ES-I3 (cell line): ENCODE data around the gene DYRK2.

ENCODE experiments used
- H3K36me3 ChIP-seq: 2 replicates; pipeline ENCODE4 v1.6.1; 2013; ENCODE audit warnings: mild to moderate bottlenecking, low read length, control low read depth, moderate library complexity; ENCODE audit not compliant: insufficient read depth
- H3K4me1 ChIP-seq: 2 replicates; pipeline ENCODE4 v1.6.1; 2013; ENCODE audit warnings: mild to moderate bottlenecking, control low read depth, low read length; ENCODE audit not compliant: insufficient read depth
- H3K9ac ChIP-seq: 2 replicates; pipeline ENCODE4 v1.6.1; 2013; ENCODE audit warnings: low read depth, mild to moderate bottlenecking, low read length, moderate library complexity
- H3K9me3 ChIP-seq: 2 replicates; pipeline ENCODE4 v1.6.1; 2013; ENCODE audit warnings: mild to moderate bottlenecking, low read length, moderate library complexity; ENCODE audit not compliant: control insufficient read depth, insufficient read depth

Gene DYRK2

DNA sequence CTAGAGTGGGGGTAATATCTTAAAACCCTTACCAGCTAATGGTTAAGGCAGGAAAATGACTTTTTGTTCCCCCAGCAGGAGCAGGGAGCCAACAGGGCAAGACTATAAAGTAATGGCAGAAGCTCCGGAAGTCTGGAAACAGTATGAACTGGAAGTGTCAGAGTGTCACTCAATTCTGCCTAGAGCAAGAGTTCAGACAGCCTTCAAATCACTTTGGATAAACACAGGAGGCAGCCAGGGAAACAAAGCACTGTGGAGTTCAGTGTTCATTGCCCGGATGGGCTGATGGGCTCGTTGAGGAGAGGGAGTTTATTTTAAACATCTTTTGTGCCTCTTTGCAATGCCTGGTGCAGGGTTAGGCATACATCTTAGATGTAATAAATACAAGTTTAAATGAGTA, 16.5 kb upstream of the DYRK2 start:
- peaks cover 34% of the 10 kb centered on the region; the same call in 1 of the 2 replicates for H3K4me1 ChIP-seq
- H3K36me3 ChIP-seq, result no peaks in the 10 kb centered on the region
- no peaks in the 10 kb centered on the region for H3K9me3 ChIP-seq
- H3K9ac ChIP-seq, result no peak overlapping the region

DNA sequence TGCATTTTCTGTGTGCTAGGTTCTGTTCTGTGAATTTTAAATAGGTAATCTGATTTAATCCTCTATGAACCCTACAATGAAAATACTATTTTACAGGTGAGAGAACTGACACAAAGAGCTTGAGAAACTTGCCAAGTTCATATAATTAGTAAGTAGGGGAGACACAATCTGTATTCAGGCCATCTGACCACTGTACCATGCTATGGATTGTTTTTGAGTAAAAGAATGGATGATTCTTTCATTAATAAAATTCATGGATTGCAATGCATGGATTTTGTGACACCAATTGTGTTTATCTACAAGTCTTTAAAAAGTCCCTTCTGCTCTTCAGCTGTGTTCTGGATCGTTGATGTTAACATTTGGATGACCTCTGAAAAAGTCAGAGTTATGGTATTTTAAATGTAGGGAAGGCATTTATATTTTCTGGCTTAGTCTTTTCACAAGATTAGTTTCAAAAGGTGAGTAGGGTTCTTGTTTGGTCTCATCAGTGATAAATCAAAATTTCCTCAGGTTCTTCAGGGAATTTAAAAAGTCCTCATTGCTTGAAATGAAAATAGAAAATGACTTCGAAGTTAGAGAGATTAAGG, 15.4 kb upstream of the DYRK2 start:
- H3K36me3 ChIP-seq, result no peaks in the 10 kb centered on the region
- H3K9ac ChIP-seq, result no peak overlapping the region
- H3K9me3 ChIP-seq, result no peaks in the 10 kb centered on the region
- H3K4me1 ChIP-seq, result peaks cover 34% of the 10 kb centered on the region; the same call in 1 of the 2 replicates

DNA sequence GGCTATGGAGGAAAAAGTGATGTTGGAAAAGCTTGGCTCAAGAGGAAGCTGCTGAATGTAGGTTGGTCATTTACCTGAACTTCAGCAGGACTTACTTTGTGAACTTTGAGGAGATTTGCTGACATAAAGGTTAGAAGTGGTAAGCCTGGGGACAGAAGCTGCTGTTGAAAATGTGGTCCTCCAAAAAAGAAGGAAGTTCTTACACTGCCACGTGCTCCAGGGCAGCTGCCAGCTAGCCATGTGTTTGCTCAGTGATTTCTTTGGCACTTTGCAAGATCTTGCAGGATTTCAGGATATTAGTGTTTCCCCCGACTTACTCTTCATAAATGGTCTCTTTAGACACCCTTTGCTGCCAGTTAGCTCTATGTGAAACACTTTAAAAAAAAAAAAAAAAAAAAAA, 14.8 kb upstream of the DYRK2 start:
- Histone ChIP-seq H3K36me3 (no peaks in the 10 kb centered on the region), H3K9me3 (no peaks in the 10 kb centered on the region), H3K4me1 (peaks cover 34% of the 10 kb centered on the region; the same call in 1 of the 2 replicates), H3K9ac (no peak overlapping the region)

DNA sequence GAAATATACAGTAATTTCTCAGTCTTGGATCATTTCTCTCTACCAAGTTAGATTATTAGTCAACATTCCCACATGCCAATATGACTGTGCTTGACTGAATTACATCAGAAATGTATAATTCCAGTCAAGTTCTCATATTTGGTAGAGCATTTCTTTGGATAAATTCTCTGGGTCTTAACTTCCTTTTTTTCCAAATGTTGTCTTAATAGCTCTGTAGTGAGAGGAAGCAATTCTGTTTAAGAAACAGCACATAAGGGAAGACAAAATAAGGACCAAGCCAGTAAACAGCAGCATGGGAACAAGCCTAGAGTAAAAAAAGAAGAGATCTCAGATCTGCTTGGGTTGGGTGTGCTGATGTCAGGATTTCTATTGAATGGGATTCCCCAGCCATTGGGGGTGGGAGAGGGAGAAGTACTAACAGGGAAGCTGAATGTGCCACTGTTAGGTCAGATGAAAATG, 14.2 kb upstream of the DYRK2 start:
- peaks cover 34% of the 10 kb centered on the region; the same call in 1 of the 2 replicates for H3K4me1 ChIP-seq

DNA sequence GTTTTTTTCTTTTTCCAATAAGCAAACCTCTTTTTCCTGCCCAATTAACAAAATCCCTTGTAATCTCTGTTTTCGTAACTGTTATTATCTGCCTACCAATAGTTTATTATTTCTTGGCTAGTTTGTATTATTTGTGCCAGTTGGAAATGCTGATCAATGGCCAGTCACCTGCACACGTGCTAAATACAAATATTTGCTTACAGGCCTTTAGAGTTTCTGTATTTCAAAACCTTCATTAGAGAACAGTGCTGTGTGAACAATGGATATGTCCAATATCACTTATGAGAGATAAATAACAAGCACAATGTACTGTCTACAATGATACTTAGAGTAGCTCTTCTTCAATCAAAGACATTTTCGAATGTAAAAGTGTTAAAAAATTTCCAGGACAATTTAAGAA, 10.8 kb upstream of the DYRK2 start:
- Histone ChIP-seq H3K9me3 (no peaks in the 10 kb centered on the region), H3K36me3 (no peaks in the 10 kb centered on the region), H3K4me1 (peaks cover 9% of the 10 kb centered on the region; the same call in 1 of the 2 replicates), H3K9ac (no peak overlapping the region)

More for the DNA sequence above, 14.2 kb upstream of the DYRK2 start:
- Histone ChIP-seq H3K36me3 (no peaks in the 10 kb centered on the region), H3K9ac (no peak overlapping the region), H3K9me3 (no peaks in the 10 kb centered on the region)

DNA sequence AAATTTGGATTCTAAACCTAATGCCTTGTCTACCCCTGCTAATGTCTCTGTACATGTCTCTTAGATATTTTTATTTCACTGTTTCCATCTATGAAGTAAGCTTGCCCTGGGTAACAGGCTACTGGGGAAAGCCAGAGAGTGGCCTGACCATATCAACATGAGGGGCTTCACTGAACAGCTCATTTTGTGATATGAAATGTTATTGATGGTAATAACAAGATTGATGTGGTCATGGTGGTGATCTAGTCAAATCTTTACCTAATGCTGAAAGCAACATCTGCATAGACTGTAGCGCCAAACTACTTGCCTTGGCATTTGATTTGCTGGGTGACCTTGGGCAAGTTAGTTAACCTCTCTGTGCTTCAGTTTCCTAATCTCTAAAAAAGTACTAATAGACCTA, 9.9 kb upstream of the DYRK2 start:
- H3K4me1 ChIP-seq, result peaks cover 9% of the 10 kb centered on the region; the same call in 1 of the 2 replicates
- H3K9ac ChIP-seq, result no peak overlapping the region
- no peaks in the 10 kb centered on the region for H3K9me3 ChIP-seq
- no peaks in the 10 kb centered on the region for H3K36me3 ChIP-seq

DNA sequence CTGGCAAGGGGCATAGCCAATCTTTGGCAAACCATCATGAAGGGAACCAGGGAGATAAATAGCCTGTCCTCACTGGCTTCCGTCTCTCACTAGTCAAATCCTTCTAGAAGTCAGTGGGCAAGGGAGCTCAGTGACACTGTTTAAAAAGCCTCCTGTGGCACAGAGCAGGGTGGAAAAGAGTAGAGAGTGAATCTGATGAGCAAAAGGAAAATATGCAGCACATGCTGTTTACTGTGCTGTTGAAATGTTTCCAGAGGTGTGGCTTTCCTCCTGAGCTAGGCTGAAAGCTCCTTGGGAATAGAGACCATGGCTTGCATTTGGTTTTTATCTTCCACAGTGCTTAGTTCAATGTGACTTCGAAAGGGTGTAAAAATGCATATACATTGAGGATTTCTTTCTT, 7.7 kb upstream of the DYRK2 start:
- H3K36me3 ChIP-seq, result no peaks in the 10 kb centered on the region
- no peaks in the 10 kb centered on the region for H3K4me1 ChIP-seq
- H3K9ac ChIP-seq, result no peak overlapping the region
- no peaks in the 10 kb centered on the region for H3K9me3 ChIP-seq

DNA sequence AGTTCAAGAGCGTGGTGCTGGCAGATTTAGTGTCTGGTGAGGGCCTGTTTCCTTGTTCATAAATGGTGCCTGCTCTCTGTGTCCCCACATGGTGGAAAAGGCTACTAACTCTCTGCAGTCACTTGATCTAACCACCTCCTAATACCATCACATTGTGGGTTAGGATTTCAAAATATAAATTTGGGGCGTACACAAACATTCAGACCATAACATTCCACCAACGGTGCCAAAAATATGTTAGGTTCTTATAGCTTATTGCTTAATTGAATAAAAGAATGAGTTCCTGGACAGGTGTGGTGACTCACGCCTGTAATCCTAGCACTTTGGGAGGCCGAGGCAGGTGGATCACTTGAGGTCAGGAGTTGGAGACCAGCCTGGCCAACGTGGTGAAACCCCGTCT, 3.4 kb upstream of the DYRK2 start:
- Histone ChIP-seq H3K9ac (no peak overlapping the region), H3K4me1 (no peaks in the 10 kb centered on the region)

DNA sequence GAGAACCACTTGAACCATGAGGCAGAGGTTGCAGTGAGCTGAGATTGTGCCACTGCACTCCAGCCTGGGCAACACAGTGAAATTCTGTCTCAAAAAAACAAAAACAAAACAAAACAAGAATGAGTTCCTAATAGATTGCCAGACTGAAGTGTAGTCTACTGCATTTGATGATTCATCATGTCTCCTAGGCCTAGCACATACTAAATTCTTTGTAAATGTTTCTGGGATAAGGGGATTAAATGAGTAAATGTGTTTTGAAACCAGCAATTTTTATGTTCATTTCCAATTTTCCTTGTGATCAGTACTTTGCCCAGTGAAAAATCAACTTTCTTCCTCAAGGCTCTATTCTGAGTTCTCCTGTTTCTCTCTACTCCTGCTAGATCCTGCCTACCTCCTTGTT, 2.9 kb upstream of the DYRK2 start:
- no peak overlapping the region for H3K9ac ChIP-seq

More for the DNA sequence above, 3.4 kb upstream of the DYRK2 start:
- Histone ChIP-seq H3K36me3 (no peaks in the 10 kb centered on the region), H3K9me3 (no peaks in the 10 kb centered on the region)

DNA sequence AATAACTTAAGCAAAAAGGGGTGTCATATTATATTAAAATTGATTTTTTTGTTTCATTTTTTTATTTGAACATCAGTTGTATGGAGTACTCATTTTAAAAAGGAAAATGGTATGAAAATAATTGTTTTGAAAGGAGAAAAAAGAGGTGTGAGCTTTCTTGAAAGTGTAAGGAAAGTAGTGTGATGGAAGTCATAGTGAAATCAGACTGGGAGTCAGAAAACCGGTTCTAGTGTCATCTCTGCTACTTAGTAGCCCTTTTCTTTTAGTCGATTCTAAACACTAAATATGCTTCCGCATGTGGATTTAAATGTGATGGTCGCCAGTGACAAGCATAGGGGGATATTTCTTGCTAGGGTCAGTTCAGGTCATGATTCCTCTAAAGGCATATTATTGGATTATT, 1.8 kb upstream of the DYRK2 start:
- no peak overlapping the region for H3K9ac ChIP-seq
- no peaks in the 10 kb centered on the region for H3K9me3 ChIP-seq
- no peaks in the 10 kb centered on the region for H3K36me3 ChIP-seq
- peaks cover 10% of the 10 kb centered on the region for H3K4me1 ChIP-seq

More for the DNA sequence above, 2.9 kb upstream of the DYRK2 start:
- H3K36me3 ChIP-seq, result no peaks in the 10 kb centered on the region
- H3K9me3 ChIP-seq, result no peaks in the 10 kb centered on the region
- peaks cover under 1% of the 10 kb centered on the region; the same call in 1 of the 2 replicates for H3K4me1 ChIP-seq

DNA sequence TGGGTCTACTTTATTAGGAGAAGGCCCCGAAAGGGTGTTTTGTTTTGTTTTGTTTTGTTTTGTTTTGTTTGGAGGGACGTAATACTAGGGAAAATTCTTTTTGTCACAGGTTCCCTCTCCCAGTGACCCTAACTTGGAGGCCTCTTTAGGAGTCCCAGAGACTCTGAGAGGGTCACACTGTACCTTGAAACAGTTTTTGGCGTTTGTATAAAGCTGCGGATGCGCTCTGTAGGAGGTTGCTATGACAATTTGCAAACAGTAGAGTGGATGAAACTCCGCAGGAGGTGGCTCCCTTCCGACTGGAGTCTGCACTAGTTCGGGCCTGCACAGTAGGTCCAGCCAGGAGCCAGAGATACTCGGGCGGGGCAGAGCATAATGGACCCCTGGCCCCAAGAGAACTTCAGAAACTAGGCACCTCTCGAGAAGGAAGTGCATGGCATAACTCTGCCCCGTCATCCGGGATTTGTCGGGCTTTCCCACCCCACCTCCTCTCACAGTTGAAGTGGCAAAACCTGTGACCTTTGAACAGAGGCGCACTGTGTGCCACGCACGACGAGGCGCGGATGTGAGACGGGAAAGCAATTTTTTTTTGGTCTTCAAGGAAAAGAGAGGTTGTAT, 1.3 kb upstream of the DYRK2 start:
- no peaks in the 10 kb centered on the region for H3K36me3 ChIP-seq
- peak overlapping the region; percentile 73; the same call in 1 of the 2 replicates for H3K9ac ChIP-seq
- peaks cover 10% of the 10 kb centered on the region for H3K4me1 ChIP-seq
- H3K9me3 ChIP-seq, result no peaks in the 10 kb centered on the region

DNA sequence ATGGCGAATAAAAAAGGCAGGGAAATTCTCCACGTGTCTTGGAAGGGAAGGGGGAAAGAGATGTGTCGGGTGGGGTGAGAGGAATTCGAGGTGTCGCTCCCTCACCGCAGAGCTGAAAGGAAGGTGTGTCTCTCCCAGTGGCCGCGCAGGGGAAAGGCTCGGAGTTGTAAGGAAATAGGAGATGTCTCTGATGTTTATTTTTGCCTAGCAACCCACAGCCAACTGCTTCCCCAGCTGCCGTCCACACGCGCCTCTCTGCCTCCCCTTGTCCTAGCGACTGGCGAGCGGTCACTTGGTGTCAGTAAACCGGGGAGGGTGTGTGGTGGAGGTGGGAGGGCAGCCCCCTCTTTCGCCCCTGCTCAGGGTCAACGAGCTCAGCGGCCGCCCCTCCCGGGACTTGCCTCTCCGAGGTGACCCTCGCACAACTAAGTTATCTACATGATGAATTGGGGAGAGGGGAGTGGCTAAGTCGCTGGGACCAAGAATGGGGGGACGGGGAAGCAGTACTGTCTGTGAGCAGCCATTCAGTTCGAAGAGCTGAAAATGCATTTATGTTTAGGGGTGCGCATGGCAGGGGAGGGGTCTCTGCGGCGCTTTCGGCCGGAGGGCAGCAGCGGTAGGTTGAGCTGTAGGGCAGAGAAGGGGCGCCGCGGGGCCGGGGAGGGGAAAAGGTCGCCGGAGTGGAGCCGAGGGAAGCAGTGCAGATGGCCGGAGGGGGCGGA, 585 bp upstream of the DYRK2 start:
- Histone ChIP-seq H3K9ac (peak overlapping the region; percentile 73), H3K4me1 (peaks cover 10% of the 10 kb centered on the region), H3K36me3 (peaks cover under 1% of the 10 kb centered on the region; the same call in 1 of the 2 replicates), H3K9me3 (no peaks in the 10 kb centered on the region)

DNA sequence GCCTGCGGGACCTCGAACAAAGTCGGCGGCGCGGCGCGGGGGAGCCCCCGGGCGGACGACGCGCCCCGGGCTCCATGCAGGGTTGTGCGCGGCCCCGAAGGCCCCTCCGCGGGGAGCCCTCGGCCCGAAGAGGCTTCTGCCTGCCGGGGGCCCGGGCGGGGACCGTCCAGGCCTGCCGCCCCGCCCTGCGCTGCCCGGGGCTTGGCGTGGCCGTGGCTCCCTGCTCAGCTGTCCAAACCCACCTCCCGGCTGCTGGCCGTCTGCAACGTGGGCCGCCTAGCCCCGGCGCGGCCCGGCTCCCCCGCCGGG, 670 bp downstream of the DYRK2 start:
- peaks cover 10% of the 10 kb centered on the region for H3K4me1 ChIP-seq
- no peaks in the 10 kb centered on the region for H3K9me3 ChIP-seq
- peak overlapping the region; percentile 88 for H3K9ac ChIP-seq
- peaks cover 4% of the 10 kb centered on the region; the same call in 1 of the 2 replicates for H3K36me3 ChIP-seq

DNA sequence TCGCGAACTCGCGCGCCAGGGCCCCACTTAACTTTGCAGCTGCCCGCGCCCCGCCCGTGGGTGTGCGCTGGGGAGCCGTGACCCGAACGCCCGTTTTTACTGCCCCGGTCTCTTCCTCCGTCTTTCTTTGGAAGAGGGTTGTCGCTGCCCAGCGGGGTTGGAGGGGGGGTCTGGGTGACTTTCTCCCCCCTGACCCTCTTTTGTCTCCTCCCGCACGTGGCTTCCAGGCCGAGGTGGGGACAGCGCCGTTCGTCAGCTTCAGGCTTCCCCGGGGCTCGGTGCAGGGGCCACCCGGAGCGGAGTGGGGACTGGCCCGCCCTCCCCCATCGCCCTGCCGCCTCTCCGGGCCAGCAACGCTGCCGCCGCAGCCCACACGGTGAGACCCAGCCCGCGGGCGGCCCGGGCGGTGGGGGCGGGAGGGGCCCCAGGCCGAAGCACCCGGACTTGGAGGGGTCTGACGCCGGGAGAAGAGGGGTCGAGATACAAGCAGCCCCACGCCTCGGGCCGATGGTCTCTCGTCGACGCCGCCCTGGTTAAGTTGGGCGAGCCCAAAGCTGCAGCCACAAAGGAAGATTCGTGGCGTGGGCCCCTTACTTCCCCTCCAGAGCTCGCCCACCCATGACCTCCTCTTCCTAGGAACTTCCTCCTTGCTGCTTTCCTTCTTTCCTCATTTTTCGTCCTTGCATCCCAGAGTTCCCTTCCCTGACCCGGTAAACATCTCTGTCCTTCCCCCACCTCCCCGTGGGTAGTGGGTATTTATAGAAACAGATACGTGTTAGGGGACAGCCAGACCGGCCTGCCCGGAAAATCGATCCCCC, 1.2 kb downstream of the DYRK2 start:
- Histone ChIP-seq H3K4me1 (peaks cover 10% of the 10 kb centered on the region), H3K9ac (peak overlapping the region; percentile 88), H3K9me3 (no peaks in the 10 kb centered on the region), H3K36me3 (peaks cover 4% of the 10 kb centered on the region; the same call in 1 of the 2 replicates)
